GM18868 (cell line): Measurements from ENCODE around the gene SF3A2.

Source experiments
- ATAC-seq: cut with Tn5 transposase; IDR thresholded peaks from one replicate; pipeline ENCODE4 v1.9.1; 2021; ENCODE audit warnings: mild to moderate bottlenecking, moderate library complexity; ENCODE audit not compliant: unreplicated experiment

SF3A2 gene

GRCh38 chr19:2288338-2288817 is 51.8 kb downstream of the SF3A2 start:
- no peak for ATAC-seq

DNA sequence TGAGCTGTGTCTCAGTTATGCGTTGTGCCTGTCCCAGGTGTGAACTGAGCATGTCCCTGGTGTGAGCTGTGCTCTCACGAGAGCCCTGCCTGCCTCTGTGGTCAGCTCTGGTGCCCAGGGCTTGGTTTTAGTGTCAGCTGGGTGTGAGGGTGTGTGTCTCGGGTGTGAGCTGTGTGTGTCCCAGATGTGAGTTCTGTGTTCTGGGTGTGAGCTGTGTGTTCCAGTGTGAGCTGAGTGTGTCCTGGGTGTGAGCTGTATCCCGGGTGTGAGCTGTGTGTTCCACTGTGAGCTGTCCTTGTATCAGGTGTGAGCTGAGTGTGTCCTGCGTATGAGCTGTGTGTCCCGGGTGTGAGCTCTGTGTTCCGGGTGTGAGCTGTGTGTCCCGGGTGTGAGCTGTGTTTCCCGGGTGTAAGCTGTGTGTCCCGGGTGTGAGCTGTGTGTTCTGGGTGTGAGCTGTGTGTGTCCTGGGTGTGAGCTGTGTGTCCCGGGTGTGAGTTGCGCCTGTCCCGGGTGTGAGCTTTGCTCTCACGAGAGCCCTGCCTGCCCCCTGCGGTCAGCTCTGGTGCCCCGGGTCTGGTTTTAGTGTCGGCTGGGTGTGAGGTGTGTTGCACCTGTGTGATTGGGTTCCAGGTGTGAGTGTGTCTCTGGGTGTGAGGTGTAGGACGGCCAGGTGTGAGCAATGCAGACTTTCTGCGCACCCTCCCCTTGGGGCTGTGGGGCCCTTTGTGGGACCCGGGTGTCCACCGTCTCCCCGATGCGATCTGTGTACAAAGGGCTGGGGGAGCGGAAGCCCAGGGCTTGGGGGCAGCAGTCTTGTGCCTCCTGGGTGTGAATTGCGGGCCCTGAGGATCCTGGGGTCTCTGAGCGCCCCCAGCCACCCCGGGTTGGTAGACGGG is 52.4 kb downstream of the SF3A2 start:
- no peak for ATAC-seq

- ATAC-seq = no peak
These were observed 53.3 kb downstream of the SF3A2 start for GRCh38 chr19:2289714-2290435.

GRCh38 chr19:2290441-2291184 is 54.0 kb downstream of the SF3A2 start:
- ATAC-seq = no peak

GRCh38 chr19:2291185-2291751 is 54.6 kb downstream of the SF3A2 start:
- ATAC-seq = no peak

GRCh38 chr19:2294687-2295335 is 58.2 kb downstream of the SF3A2 start:
- ATAC-seq = no peak

DNA sequence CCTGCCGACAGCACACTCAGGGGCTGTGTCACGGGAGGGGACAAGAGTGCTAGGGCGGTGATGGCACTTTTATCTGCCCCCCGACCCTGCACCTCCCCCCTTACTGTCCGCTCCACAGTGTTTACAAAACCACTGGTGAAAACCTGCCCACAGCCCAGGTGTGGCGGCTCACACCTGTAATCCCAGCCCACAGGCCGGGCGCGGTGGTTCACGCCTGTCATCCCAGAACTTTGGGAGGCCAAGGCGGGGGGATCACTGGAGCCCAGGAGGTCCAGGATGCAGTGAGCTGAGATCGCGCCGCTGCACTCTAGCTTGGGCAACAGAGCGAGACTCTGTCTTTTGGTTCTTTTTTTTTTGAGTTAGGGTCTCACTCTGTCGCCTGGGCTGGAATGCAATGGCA is 59.5 kb downstream of the SF3A2 start:
- no peak for ATAC-seq
